Upper lobe of right lung (tissue), 1 donor: Measurements from ENCODE around the gene CENPP. TPM values are rescaled to one million over a fixed set of nuclear protein-coding genes. Genes with fewer than 3 reads are reported as not detected.

Source experiments
- ATAC-seq: fragments of 200-7000 bp; cut with Tn5 transposase; one replicate; pipeline ENCODE4 v1.9.1; 2020; ENCODE audit warnings: mild to moderate bottlenecking, moderate library complexity
- DNase-seq: peaks from one replicate; pipeline ENCODE4 v3.0.0-alpha.2; 2020
- H3K27ac ChIP-seq: fragments of 200-600 bp; one replicate; pipeline ENCODE4 v1.8.0; 2022
- H3K27me3 ChIP-seq: fragments of 200-600 bp; one replicate; pipeline ENCODE4 v1.8.0; 2022; ENCODE audit warnings: mild to moderate bottlenecking
- H3K36me3 ChIP-seq: fragments of 200-600 bp; one replicate; pipeline ENCODE4 v1.8.0; 2022
- H3K4me1 ChIP-seq: fragments of 200-600 bp; one replicate; pipeline ENCODE4 v1.8.0; 2022
- H3K4me3 ChIP-seq: fragments of 200-600 bp; one replicate; pipeline ENCODE4 v1.8.0; 2022; ENCODE audit warnings: mild to moderate bottlenecking
- H3K9me3 ChIP-seq: fragments of 200-600 bp; one replicate; pipeline ENCODE4 v1.8.0; 2022
- intact Hi-C: fragments of 100-400 bp; cut with DNase I; formaldehyde crosslinking; loops from one replicate; pipeline ENCODE4 v1.11.0; 2022
- total RNA-seq: library from RNA; stranded (reverse); fragmentation: NEBNext Ultra II Directional; extraction: Animal tissue kit (Norgen Biotek cat#: 25700); gene quantifications from one replicate; pipeline ENCODE4 v1.2.1, GENCODE V29; 2021
- TF ChIP-seq, protein P1 (sequence below): fragments of 200-600 bp; IDR thresholded peaks from one replicate; pipeline ENCODE4 v1.8.0; 2022; ENCODE audit warnings: antibody characterized with exemption
- donor health status: DM: no; HTN: yes; CAD: no; lungs with severe emphysema.

Gene CENPP
- total RNA-seq, 1 donor from 2014 or later: 4.0 TPM

DNA sequence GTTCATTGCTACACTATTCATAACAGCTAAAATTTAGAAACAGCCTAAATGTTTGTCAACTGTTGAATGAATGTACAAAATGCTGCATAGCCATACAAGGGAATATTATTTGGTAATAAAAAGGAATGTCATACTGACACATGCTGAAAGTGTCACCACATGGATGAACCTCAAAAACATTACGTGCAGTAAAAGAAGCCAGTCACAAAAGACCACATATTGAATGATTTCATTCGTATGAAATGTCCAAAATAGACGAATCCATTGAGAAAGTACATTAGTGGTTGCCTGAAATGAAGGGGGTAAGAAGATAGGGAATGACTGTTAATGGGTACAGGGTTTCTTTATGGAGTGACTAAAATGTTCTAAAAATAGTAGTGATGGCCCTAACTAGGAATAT, 221.6 kb downstream of the CENPP start:
- Histone ChIP-seq H3K36me3 (no peaks in the 10 kb centered on the region), H3K4me1 (no peaks in the 10 kb centered on the region), H3K4me3 (no peak overlapping the region), H3K9me3 (no peaks in the 10 kb centered on the region), H3K27me3 (no peaks in the 10 kb centered on the region), H3K27ac (no peak overlapping the region)
- ATAC-seq (no peak), DNase-seq (no peak)
- TF ChIP-seq, protein P1, sequence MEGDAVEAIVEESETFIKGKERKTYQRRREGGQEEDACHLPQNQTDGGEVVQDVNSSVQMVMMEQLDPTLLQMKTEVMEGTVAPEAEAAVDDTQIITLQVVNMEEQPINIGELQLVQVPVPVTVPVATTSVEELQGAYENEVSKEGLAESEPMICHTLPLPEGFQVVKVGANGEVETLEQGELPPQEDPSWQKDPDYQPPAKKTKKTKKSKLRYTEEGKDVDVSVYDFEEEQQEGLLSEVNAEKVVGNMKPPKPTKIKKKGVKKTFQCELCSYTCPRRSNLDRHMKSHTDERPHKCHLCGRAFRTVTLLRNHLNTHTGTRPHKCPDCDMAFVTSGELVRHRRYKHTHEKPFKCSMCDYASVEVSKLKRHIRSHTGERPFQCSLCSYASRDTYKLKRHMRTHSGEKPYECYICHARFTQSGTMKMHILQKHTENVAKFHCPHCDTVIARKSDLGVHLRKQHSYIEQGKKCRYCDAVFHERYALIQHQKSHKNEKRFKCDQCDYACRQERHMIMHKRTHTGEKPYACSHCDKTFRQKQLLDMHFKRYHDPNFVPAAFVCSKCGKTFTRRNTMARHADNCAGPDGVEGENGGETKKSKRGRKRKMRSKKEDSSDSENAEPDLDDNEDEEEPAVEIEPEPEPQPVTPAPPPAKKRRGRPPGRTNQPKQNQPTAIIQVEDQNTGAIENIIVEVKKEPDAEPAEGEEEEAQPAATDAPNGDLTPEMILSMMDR: no peak
- intact Hi-C loops: no loop called here

DNA sequence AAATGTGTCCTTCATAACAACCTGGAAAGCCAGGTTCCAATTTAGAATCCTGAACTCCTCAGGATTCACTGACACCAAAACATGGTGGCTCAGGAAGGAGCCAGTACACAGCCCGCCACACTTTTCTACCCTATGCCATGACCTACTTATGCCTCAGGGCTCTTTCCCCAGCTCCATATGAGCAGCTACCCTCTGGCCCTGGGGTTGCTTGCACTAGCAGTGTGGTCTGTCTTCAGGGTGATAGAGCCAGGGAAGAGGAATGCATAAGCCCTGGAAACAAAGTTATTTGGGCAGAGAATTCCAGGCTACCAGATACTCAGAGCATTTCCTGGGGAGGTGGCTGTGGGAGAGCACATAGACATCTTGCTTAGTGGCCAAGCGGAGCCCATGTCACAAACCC, 225.0 kb downstream of the CENPP start:
- no peak overlapping the region for H3K4me3 ChIP-seq
- no peaks in the 10 kb centered on the region for H3K27me3 ChIP-seq
- intact Hi-C loops: no loop called here
- TF ChIP-seq, protein P1: no peak
- H3K36me3 ChIP-seq: no peaks in the 10 kb centered on the region
- no peak overlapping the region for H3K27ac ChIP-seq
- ATAC-seq: no peak
- DNase-seq: no peak
- no peaks in the 10 kb centered on the region for H3K4me1 ChIP-seq
- no peaks in the 10 kb centered on the region for H3K9me3 ChIP-seq

DNA sequence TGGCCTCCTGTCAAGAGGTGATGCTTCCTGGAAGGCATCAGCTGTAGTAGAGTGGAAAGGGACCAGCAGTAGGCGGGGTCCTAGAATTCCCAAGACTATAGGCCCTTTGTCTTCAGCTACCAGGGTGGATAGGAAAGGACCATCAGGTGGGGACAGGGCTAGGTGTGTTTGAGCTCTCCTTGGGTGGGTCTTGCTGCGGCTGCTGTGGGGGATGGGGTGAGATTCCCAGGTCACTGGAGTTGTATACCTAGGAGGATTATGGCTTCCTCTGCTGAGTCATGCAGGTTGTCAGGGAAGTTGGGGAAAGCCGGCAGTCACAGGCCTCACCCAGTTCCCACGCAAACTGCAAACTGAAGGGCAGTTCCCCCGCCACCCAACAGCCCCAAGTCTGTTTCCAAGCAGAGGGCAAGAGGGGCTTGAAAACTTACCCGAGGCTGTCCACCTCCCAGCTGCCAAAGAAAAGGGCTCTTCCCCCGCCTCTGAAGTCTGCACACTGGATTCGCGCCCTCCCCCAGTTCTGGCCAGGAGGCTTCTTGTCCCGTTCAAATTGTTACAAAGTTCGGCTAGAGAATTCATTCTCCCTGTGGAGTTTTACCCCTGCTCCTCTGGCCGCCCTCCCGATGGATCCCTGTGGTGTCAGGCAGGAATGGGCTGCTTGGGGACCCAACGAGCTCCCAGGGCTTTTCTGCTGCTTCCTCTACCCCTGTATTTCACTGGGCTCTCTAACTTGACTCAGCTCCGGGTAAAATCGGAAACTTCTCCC, 233.0 kb downstream of the CENPP start:
- DNase-seq (no peak), ATAC-seq (no peak)
- Histone ChIP-seq H3K9me3 (no peaks in the 10 kb centered on the region), H3K4me1 (peaks cover 10% of the 10 kb centered on the region), H3K36me3 (no peaks in the 10 kb centered on the region), H3K27ac (no peak overlapping the region), H3K4me3 (no peak overlapping the region), H3K27me3 (no peaks in the 10 kb centered on the region)
- intact Hi-C loops: no loop called here
- TF ChIP-seq, protein P1: no peak

DNA sequence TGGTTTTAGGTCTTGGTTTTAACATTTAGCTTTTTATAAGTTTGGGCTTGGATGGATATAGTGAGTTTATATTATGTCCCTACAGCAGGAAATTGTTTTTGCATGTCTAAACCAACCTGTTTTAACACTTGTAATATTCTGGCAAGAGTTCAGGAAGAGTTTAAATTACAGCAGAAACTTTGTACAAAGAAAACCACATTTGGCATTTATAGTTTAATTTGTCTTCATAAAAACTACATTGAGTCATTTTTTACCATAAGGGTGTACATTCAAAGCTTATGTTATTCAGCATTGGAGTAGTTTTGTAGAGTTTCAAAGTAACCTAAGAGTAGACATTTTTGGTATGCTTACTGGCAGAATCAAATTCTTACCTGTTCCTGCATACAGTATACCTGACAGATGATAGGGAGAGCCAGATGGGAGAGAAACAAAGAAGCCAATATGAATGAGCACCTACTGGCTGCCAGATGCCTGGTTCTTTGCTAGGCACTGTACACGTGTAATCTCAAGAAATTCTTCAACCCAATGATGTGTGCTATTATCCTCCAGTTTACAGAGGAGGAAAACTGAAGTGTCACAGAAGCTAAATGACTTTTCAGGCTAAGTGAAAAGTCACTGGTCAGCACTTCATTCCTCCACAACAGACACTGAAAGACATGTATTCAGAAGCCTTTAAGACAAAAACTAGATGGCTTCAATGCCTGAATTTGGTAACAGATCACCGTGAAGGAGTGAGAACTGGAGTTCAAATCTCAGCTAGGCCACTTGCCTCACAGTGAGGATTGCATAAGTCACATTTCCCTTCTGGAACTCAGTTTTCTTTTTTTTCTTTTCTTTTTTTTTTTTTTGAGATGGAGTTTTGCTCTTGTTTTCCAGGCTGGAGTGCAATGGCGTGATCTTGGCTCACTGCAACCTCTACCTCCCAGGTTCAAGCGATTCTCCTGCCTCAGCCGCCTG, 235.9 kb downstream of the CENPP start:
- intact Hi-C loops: no loop called here
- H3K27me3 ChIP-seq: no peaks in the 10 kb centered on the region
- DNase-seq: no peak

DNA sequence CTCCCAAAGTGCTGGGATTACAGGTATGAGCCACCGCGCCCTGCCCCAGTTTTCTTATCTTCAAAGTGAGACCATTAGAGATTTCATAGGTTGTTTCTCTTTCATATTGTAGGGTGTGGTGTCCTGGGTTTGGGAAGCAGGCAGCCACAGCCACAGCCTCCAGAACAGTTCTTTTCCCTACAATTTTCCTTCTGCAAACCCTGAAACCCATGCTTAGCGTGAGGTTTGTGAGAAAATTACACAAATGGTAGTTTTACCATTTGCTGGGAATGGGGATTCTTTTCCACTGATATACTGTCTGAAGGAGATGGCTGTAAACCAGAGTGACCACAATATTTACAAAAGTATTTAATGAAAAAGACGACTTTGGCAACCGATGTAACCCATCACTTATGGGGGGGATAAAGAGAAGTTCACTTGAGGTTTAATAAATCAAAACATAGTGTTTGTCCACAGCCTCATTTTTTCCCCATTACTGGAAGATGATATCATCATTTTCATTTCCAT, 236.8 kb downstream of the CENPP start:
- Histone ChIP-seq H3K27ac (no peak overlapping the region), H3K4me1 (peaks cover 11% of the 10 kb centered on the region), H3K36me3 (no peaks in the 10 kb centered on the region), H3K4me3 (no peak overlapping the region), H3K9me3 (no peaks in the 10 kb centered on the region), H3K27me3 (no peaks in the 10 kb centered on the region)
- intact Hi-C loops: no loop called here
- DNase-seq (no peak), ATAC-seq (no peak)
- TF ChIP-seq, protein P1: no peak

More for the DNA sequence above, 235.9 kb downstream of the CENPP start:
- Histone ChIP-seq H3K4me3 (no peak overlapping the region), H3K36me3 (no peaks in the 10 kb centered on the region), H3K9me3 (no peaks in the 10 kb centered on the region), H3K27ac (no peak overlapping the region), H3K4me1 (peaks cover 11% of the 10 kb centered on the region)
- TF ChIP-seq, protein P1: no peak
- no peak for ATAC-seq
